Activated CD8-positive, alpha-beta T cell treated with anti-CD3 and anti-CD28 coated beads, Interleukin-2, amount 10 ng/mL, durations not matched to agents 7 days and 5 days (primary cell): ENCODE data around the gene UBR1. TPM values are rescaled to one million over a fixed set of nuclear protein-coding genes. Genes with fewer than 3 reads are reported as not detected.
"Not testable (repeated sequence)": the region's sequence is repeated elsewhere in the genome, so short reads cannot be mapped to it uniquely, and the experiment has no call there.

Experiments
- ATAC-seq: fragments of 150-1000 bp; cut with Tn5 transposase; one replicate; pipeline ENCODE4 v1.10.0; 2021; ENCODE audit warnings: moderate library complexity
- CTCF ChIA-PET: fragments of 350-600 bp; sonication (Branson Sonifier 250); formaldehyde crosslinking; loops from one replicate; lab custom pipeline; 2021; ENCODE audit warnings: antibody characterized with exemption; lab: Charles Lee
- POLR2A ChIA-PET: fragments of 350-600 bp; sonication (Branson Sonifier 250); formaldehyde crosslinking; loops from one replicate; lab custom pipeline; 2021; ENCODE audit warnings: antibody characterized with exemption; lab: Charles Lee
- DNase-seq: peaks from one replicate; pipeline ENCODE4 v3.0.0-alpha.2; 2020
- H3K27ac Mint-ChIP-seq: one replicate; pipeline ENCODE4 v1.8.0; 2021; ENCODE audit warnings: mild to moderate bottlenecking, mixed read lengths
- H3K27me3 Mint-ChIP-seq: one replicate; pipeline ENCODE4 v1.8.0; 2021; ENCODE audit warnings: low read depth, mixed read lengths
- H3K36me3 Mint-ChIP-seq: one replicate; pipeline ENCODE4 v1.8.0; 2021; ENCODE audit warnings: low read depth, mixed read lengths
- H3K4me1 Mint-ChIP-seq: one replicate; pipeline ENCODE4 v1.8.0; 2021; ENCODE audit warnings: low read depth, mixed read lengths
- H3K4me3 Mint-ChIP-seq: one replicate; pipeline ENCODE4 v1.8.0; 2021; ENCODE audit warnings: mild to moderate bottlenecking, mixed read lengths
- H3K9me3 Mint-ChIP-seq: one replicate; pipeline ENCODE4 v1.8.0; 2022; ENCODE audit warnings: mixed read lengths; ENCODE audit not compliant: insufficient read depth
- total RNA-seq, 2 experiments: library from RNA; stranded (reverse); gene quantifications; one replicate each; pipeline ENCODE4 v1.2.3, GENCODE V29; 2021

Gene UBR1
- total RNA-seq, 2 experiments from 2014 or later: 35.4 to 39.5 TPM

DNA sequence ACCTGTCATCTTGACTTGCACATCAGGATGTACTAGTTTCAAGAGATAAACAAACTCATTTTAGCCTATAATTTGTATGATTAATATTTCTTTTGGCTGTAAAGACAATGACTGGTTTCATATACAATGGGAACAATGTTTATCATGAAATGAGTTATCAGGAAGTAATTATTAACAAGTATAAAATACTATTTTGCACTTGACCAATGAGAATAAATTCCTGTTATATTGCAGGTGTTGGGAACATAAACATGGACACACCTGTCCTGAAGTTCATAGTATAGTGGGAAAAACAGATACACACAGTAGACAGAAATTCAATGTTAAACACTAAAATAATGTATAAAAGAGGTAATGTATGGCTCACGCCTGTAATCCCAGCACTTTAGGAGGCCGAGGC lies 56.9 kb downstream of the UBR1 start:
- no peak for ATAC-seq

DNA sequence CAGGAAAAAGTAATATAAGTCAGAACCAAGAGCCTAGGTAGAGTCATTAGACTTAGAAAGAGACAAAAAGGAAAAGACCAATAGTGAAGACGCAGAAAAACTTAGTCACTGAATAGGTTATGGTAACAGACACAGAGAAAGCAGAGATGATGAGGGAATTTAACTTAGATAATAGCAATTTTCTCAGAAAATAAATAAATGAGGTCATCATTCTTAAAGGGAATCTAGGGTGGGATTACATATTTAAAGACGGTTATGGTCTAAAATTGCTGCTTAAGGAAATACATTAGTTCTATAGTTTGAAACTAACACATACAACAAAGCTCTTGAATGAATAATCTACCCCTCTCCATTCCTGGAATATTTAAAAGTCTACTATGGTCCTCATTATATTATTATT lies 59.4 kb downstream of the UBR1 start:
- H3K9me3 Mint-ChIP-seq: no peaks in the 10 kb centered on the region
- H3K36me3 Mint-ChIP-seq: peaks cover 59% of the 10 kb centered on the region
- H3K4me3 Mint-ChIP-seq: no peak overlapping the region
- no peak for DNase-seq
- no peak for ATAC-seq
- H3K4me1 Mint-ChIP-seq: no peaks in the 10 kb centered on the region
- POLR2A ChIA-PET: no interaction called here
- H3K27ac Mint-ChIP-seq: no peak overlapping the region
- H3K27me3 Mint-ChIP-seq: no peaks in the 10 kb centered on the region
- CTCF ChIA-PET: interaction anchor here (1.3 to 1.4 kb wide), 2 partner anchors 139 to 158 kb away, joined by 3 read pairs; partner anchors contain the start of gene CCNDBP1

More for the DNA sequence above, 56.9 kb downstream of the UBR1 start:
- CTCF ChIA-PET: interaction anchor here (1.1 kb wide), 1 partner anchor 121 kb away, joined by 3 read pairs; no protein-coding TSS in a partner anchor
- H3K4me3 Mint-ChIP-seq: no peak overlapping the region
- H3K36me3 Mint-ChIP-seq: peaks cover 51% of the 10 kb centered on the region
- no peak overlapping the region for H3K27ac Mint-ChIP-seq
- H3K9me3 Mint-ChIP-seq: no peaks in the 10 kb centered on the region
- POLR2A ChIA-PET: interaction anchor here (0.6 kb wide), 1 partner anchor 57 kb away, joined by 3 read pairs; no protein-coding TSS in a partner anchor
- H3K27me3 Mint-ChIP-seq: no peaks in the 10 kb centered on the region
- H3K4me1 Mint-ChIP-seq: no peaks in the 10 kb centered on the region
- DNase-seq: no peak

DNA sequence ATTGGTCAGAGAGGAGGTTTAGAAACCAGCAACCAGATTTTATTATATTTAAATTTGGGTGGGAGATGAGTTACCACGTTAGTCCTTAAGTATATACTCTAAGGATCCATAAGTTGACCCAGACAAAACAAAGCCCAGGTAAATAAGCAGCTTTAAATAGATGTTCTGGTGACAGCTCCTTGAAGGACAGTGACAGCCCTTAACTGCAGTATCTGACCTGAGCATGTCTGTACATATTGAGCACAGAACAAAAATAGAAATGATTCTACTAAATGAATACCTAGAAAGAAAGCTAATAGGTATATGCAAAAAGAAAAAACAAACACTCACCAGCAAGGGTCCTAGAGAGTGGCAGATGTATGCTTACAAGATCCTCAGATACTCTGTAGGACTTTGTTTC lies 63.0 kb downstream of the UBR1 start:
- Mint-ChIP-seq H3K4me3 (no peak overlapping the region), H3K27me3 (no peaks in the 10 kb centered on the region), H3K4me1 (no peaks in the 10 kb centered on the region), H3K9me3 (no peaks in the 10 kb centered on the region), H3K27ac (no peak overlapping the region), H3K36me3 (peaks cover 63% of the 10 kb centered on the region)
- ATAC-seq (no peak), DNase-seq (no peak)
- ChIA-PET POLR2A (no interaction called here), CTCF (no interaction called here)

DNA sequence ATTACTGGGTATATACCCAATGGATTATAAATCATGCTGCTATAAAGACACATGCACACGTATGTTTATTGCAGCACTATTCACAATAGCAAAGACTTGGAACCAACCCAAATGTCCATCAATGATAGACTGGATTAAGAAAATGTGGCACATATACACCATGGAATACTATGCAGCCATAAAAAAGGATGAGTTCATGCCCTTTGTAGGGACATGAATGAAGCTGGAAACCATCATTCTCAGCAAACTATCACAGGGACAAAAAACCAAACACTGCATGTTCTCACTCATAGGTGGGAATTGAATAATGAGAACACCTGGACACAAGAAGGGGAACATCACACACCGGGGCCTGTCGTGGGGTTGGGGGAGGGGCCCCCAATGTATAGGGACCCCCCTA lies 64.8 kb downstream of the UBR1 start:
- H3K27ac Mint-ChIP-seq, DNase-seq, H3K9me3 Mint-ChIP-seq, H3K4me1 Mint-ChIP-seq, H3K27me3 Mint-ChIP-seq, POLR2A ChIA-PET, CTCF ChIA-PET, ATAC-seq, H3K4me3 Mint-ChIP-seq: not testable (repeated sequence)
- peaks cover 66% of the 10 kb centered on the region for H3K36me3 Mint-ChIP-seq

DNA sequence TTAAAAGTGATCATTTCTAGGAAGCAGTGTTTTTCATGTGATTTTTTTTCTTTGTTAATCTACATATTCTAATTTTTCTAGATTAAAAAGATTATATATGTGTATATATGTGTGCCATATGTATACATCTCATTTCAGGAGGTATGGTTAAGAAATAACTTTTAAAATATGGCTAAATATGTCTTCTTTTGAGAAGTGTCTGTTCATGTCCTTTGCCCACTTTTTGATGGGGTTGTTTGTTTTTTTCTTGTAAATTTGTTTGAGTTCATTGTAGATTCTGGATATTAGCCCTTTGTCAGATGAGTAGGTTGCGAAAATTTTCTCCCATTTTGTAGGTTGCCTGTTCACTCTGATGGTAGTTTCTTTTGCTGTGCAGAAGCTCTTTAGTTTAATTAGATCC lies 70.6 kb downstream of the UBR1 start:
- H3K9me3 Mint-ChIP-seq, CTCF ChIA-PET, POLR2A ChIA-PET, ATAC-seq, H3K4me3 Mint-ChIP-seq, H3K27me3 Mint-ChIP-seq, H3K27ac Mint-ChIP-seq, DNase-seq, H3K4me1 Mint-ChIP-seq: not testable (repeated sequence)
- peaks cover 50% of the 10 kb centered on the region for H3K36me3 Mint-ChIP-seq

DNA sequence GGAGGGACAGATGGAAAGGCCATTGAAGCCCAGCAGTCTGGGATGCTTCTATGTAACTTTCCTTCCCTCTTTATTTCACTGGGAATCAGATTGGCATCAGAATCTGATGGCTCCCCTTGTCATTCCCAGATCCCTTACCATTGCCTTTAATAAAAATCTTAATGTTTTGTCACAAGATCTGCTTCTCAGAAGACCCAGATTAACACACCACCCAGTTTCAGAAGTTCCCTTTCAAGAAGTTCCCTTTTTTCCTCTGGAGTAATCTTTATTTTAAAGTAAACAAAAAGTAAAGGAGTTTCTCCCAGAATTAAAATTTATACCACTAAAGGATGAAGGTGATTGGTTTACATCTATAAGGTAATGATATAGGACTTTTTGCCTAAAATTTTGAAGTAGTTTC lies 76.4 kb downstream of the UBR1 start:
- POLR2A ChIA-PET: no interaction called here
- Mint-ChIP-seq H3K27me3 (no peaks in the 10 kb centered on the region), H3K36me3 (peaks cover 47% of the 10 kb centered on the region), H3K4me1 (peaks cover 2% of the 10 kb centered on the region), H3K9me3 (no peaks in the 10 kb centered on the region), H3K27ac (no peak overlapping the region), H3K4me3 (no peak overlapping the region)
- CTCF ChIA-PET: interaction anchor here (1.4 kb wide), 1 partner anchor 256 kb away, joined by 3 read pairs; no protein-coding TSS in a partner anchor
- ATAC-seq (no peak), DNase-seq (no peak)

DNA sequence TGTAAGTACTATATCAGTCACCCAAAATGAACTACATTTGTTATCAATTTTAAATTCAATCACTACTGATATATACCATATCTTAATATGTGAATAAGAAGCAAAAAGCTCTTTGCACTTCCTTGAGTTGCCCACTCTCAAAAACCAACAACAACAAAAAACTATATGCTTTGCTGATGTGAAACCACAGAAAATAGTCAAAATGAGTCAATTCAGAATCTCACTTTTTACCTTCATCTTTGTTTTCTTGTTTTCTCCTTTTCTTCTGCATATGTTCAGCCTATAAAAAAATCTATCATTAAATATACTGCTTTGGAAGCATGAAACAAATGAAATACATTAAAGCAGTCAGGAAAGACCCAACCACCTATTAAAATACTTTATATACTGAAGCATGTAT lies 80.7 kb downstream of the UBR1 start:
- POLR2A ChIA-PET: no interaction called here
- peaks cover 47% of the 10 kb centered on the region for H3K36me3 Mint-ChIP-seq
- peaks cover 2% of the 10 kb centered on the region for H3K4me1 Mint-ChIP-seq
- no peak overlapping the region for H3K27ac Mint-ChIP-seq
- CTCF ChIA-PET: no interaction called here
- H3K4me3 Mint-ChIP-seq: no peak overlapping the region
- ATAC-seq (no peak), DNase-seq (no peak)
- H3K9me3 Mint-ChIP-seq: no peaks in the 10 kb centered on the region
- no peaks in the 10 kb centered on the region for H3K27me3 Mint-ChIP-seq

DNA sequence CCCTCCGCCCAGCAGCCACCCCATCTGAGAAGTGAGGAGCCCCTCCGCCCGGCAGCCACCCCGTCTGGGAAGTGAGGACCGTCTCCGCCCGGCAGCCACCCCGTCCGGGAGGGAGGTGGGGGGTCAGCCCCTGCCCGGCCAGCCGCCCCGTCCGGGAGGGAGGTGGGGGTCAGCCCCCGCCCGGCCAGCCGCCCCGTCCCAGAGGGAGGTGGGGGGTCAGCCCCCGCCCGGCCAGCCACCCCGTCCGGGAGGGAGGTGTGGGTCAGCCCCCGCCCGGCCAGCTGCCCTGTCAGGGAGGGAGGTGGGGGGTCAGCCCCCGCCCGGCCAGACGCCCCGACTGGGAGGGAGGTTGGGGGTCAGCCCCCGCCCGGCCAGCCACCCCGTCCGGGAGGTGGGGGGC lies 91.2 kb downstream of the UBR1 start:
- peaks cover 35% of the 10 kb centered on the region for H3K36me3 Mint-ChIP-seq
- CTCF ChIA-PET, POLR2A ChIA-PET, H3K4me3 Mint-ChIP-seq, H3K4me1 Mint-ChIP-seq, H3K27me3 Mint-ChIP-seq, ATAC-seq, H3K27ac Mint-ChIP-seq, DNase-seq, H3K9me3 Mint-ChIP-seq: not testable (repeated sequence)

DNA sequence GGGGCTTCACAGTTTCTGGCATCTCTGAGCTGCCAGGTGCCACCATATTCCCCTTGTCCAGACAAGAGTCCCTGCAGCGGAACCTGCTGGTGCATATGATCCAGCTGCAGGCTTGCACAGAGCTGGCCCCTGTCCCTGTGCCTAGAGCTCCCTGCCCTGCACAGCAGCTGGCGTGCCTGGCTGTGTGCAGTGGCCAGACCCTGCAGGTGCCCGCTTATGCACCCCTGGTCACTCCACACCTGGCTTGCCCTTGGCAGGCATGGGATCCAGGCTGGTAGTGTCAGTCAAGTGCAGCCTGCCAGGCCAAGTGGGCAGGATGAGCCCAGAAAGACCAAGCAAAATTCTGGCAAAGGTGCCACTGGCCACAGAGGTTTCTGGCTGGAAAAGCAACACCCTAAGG lies 96.6 kb downstream of the UBR1 start:
- Mint-ChIP-seq H3K4me1 (no peaks in the 10 kb centered on the region), H3K9me3 (no peaks in the 10 kb centered on the region), H3K36me3 (peaks cover 55% of the 10 kb centered on the region), H3K4me3 (no peak overlapping the region), H3K27ac (no peak overlapping the region), H3K27me3 (no peaks in the 10 kb centered on the region)
- DNase-seq (no peak), ATAC-seq (no peak)
- POLR2A ChIA-PET: interaction anchor here (1.4 kb wide), 1 partner anchor 9 kb away, joined by 3 read pairs; no protein-coding TSS in a partner anchor
- CTCF ChIA-PET: interaction anchor here (1.4 kb wide), 1 partner anchor 8 kb away, joined by 3 read pairs; no protein-coding TSS in a partner anchor

DNA sequence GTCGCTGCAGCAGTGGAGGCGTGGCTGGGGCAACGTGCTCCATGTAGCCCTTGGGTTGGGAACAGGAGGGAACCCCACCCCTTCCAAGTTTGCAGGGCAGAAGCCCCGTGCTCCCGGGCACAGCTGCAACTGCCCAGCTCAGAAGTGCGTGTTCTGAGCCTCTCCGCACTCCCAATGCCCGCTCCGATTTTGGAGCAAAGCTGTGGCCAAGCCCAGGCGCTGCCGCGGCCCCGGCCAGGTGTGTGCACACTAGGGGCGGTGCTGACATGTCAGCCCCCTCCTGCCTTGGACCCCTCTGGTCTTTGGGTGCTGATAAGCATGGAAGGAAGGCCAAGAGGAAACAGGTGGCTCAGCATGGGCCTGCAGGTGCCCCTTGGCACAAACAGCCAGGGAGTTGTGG lies 97.7 kb downstream of the UBR1 start:
- ATAC-seq: no peak
- Mint-ChIP-seq H3K36me3 (peaks cover 58% of the 10 kb centered on the region), H3K4me3 (no peak overlapping the region), H3K9me3 (no peaks in the 10 kb centered on the region), H3K4me1 (no peaks in the 10 kb centered on the region), H3K27ac (no peak overlapping the region), H3K27me3 (no peaks in the 10 kb centered on the region)
- ChIA-PET POLR2A (no interaction called here), CTCF (interaction anchor here (1.4 kb wide), 1 partner anchor 9 kb away, joined by 3 read pairs; no protein-coding TSS in a partner anchor)
- DNase-seq: no peak

DNA sequence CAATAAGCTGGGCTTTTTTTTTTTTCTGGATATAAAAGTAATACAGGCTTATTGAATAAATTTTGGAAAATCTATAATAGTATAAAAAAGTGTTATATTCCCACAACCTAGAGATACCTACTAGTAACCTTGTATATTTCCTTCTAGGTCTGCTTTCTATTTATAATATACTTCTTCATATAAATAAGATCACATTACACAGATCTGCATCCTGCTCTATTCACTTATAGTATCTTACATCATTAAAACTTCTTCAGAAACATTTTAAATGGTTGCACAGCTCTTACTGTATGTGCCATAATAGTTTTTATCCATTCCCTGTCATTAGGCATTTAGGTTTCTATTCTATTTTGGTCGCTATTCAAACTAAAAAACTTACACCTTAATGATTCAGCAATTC lies 98.3 kb downstream of the UBR1 start:
- Mint-ChIP-seq H3K9me3 (no peaks in the 10 kb centered on the region), H3K4me3 (no peak overlapping the region), H3K36me3 (peaks cover 59% of the 10 kb centered on the region), H3K27ac (no peak overlapping the region), H3K27me3 (no peaks in the 10 kb centered on the region), H3K4me1 (no peaks in the 10 kb centered on the region)
- CTCF ChIA-PET: no interaction called here
- POLR2A ChIA-PET: no interaction called here
- ATAC-seq (no peak), DNase-seq (no peak)

DNA sequence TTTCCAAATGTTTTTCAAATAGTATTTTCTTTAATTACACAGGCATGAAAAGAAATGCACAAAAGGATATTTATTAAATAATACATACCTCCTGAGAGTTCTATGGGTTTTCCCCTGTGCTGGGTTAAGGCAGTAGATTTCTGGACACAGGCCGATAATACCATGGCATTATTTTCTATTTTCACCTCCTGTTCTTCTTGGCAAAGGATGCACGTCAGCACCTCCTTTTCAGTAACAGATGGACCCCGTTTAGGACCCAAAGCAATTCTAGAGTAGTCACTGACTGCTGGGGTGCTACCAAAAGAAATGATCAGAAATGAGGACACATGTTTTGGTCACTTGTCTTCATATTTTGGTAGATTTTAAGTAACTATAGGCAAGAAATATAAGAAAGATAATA lies 98.8 kb downstream of the UBR1 start:
- H3K9me3 Mint-ChIP-seq: no peaks in the 10 kb centered on the region
- H3K36me3 Mint-ChIP-seq: peaks cover 59% of the 10 kb centered on the region
- ChIA-PET POLR2A (no interaction called here), CTCF (no interaction called here)
- DNase-seq (no peak), ATAC-seq (no peak)
- H3K4me1 Mint-ChIP-seq: no peaks in the 10 kb centered on the region
- no peak overlapping the region for H3K27ac Mint-ChIP-seq
- H3K27me3 Mint-ChIP-seq: no peaks in the 10 kb centered on the region
- H3K4me3 Mint-ChIP-seq: no peak overlapping the region
